Activated T-helper 1 cell treated with anti-CD3 and anti-CD28 coated beads, Interleukin-2, amount 50 U/mL, for 16 hours (primary cell): ENCODE measurements around the gene VWA8.
"Not testable (repeated sequence)": the region's sequence is repeated elsewhere in the genome, so short reads cannot be mapped to it uniquely, and the experiment has no call there.

Source experiments
- DNase-seq, 2 donors: peaks; one replicate each; pipeline ENCODE4 v3.0.0-alpha.2; 2020; ENCODE audit warnings: low read depth in 1 of 2, low spot score in 1 of 2

VWA8 gene

GRCh38 chr13:41565216-41565615 lies 395.7 kb downstream of the VWA8 start:
- no peak for DNase-seq

GRCh38 chr13:41563984-41564365 lies 396.9 kb downstream of the VWA8 start:
- no peak for DNase-seq

GRCh38 chr13:41563341-41563983 lies 397.4 kb downstream of the VWA8 start:
- no peak for DNase-seq

DNA sequence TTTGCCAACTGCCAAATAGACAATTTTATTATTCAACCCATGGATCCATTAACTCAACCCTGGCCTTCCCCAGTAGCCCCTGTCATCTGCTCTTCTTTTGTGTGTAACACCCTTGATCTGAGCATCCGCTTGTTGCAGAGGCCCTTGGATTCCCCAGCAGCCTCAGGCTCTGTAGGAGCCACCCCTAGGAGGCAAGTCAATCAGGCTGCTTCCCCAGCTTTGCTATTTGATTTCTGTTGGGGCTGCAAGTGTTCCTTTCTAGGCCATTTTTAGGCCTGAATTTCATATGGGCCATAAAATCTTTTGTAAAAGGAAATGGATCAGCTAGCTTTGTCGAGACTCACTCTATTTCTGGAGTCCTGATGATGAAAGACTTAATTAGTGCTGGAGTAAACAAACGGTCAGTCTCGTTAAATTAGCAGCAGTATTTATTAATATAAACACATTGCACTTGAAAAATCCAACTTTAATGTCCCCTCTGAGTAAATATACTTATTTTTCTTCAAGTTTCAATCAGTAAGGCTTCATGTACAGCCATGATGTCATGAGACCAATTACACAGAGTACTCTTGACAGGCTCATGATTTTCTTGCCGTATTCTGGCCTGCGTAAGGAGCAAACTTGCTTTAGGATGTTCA lies 398.2 kb downstream of the VWA8 start:
- DNase-seq, result no peak

DNA sequence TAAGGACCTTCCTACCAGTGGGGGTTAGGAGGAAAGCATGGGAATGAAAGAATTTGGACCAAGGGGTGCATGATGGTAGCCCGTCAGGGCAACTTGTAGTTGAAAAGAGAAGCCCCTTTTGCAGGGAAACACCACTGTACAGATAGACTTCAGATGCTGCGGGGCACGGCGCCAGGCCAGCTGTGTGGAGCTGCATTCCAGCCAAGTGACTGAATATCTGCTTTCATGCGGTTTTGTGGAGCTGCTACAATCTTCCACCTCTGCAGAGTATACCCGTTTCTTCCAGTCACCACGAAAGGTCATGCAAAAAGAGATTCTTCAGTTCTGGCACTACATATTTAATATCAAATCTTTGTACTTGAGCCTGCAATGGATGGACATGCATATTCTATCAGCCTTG lies 398.8 kb downstream of the VWA8 start:
- no peak for DNase-seq

DNA sequence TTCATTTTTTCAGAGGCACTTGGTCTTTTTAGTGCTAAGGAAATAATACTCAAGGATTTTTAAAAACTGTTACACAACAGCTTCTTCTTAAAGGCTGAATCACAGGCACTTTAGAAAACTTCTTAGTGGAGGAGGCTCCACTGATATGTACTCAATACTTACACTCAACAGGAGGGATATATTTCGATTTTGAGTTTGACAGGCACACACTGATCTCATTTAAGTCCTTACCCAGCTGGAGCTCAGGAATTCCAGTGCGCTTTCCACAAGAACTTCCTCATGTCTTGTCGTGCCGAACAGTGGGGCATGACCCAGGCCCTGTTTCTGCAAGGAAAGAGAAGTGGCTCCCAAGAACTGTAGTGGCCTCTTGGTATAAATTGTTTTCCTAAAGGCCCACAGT lies 399.7 kb downstream of the VWA8 start:
- DNase-seq, result no peak

GRCh38 chr13:41558781-41559560 lies 401.9 kb downstream of the VWA8 start:
- no peak for DNase-seq

DNA sequence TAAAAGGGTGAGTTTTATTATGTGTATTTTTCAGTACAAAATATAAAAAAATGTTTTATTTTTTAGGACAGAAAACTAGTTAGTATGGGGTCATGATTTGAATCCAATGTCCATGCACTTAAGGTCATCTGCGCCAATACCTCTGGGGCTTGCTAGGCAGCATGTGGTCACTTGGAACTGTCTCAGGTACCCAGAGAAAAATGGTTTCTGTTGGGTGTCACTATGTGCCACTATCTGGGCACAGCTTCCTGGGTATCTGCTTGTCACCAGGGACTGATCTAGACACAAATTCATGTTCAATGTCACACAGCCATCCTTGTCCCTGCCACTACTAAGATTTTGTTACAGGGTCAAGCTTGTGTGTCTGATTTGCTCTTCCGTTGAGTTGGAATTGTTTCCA lies 403.2 kb downstream of the VWA8 start:
- no peak for DNase-seq

GRCh38 chr13:41554626-41555386 lies 406.1 kb downstream of the VWA8 start:
- no peak for DNase-seq

GRCh38 chr13:41554180-41554579 lies 406.7 kb downstream of the VWA8 start:
- no peak for DNase-seq

- no peak for DNase-seq
These were observed 408.9 kb downstream of the VWA8 start for GRCh38 chr13:41552031-41552430.

DNA sequence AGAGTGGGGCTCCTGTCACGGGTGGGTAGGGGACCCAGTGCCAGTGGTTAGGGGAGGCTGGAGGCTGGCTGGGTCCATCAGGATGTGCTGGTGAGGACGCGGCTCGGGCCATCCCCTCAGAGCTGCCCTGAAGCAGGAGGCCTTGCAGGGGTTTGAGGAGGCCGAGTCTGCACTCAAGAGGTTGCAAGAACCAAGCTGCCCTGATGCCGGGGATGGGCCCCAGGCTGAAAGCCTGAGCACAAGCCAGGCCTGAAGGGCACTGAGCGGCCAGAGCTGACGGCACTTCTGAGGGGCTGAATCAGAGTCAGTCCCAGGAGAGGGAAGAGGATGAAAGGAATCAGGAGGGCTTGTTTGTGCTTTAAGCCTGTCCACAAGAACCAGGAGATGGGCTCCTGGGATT lies 410.6 kb downstream of the VWA8 start:
- DNase-seq, result no peak

- DNase-seq, result no peak
These were observed 411.4 kb downstream of the VWA8 start for GRCh38 chr13:41549491-41549890.

DNA sequence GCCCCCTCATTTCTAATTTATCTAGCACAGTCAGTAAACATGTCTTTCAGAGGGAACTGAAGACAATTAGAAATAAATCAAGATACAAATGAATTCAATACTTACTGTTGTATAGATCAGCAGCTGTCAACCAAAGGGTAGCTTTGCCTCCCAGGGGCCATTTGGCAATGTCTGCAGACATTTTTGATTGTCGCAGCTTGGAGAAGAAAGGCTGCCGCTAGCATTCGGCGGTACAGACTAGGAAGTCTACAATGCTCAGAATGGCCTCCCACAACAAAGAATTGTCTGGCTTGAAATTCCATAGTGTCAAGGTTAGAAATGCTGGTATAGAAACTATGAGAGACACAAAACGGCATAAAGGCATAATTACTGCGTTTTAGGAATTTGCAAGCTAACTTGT lies 412.0 kb downstream of the VWA8 start:
- no peak for DNase-seq

- no peak for DNase-seq
These were observed 412.9 kb downstream of the VWA8 start for GRCh38 chr13:41548031-41548430.

- no peak for DNase-seq
These were observed 413.5 kb downstream of the VWA8 start for GRCh38 chr13:41547251-41548000.

GRCh38 chr13:41546372-41547190 lies 414.3 kb downstream of the VWA8 start:
- DNase-seq, result no peak

- DNase-seq, result no peak
These were observed 415.5 kb downstream of the VWA8 start for GRCh38 chr13:41545432-41545707.

DNA sequence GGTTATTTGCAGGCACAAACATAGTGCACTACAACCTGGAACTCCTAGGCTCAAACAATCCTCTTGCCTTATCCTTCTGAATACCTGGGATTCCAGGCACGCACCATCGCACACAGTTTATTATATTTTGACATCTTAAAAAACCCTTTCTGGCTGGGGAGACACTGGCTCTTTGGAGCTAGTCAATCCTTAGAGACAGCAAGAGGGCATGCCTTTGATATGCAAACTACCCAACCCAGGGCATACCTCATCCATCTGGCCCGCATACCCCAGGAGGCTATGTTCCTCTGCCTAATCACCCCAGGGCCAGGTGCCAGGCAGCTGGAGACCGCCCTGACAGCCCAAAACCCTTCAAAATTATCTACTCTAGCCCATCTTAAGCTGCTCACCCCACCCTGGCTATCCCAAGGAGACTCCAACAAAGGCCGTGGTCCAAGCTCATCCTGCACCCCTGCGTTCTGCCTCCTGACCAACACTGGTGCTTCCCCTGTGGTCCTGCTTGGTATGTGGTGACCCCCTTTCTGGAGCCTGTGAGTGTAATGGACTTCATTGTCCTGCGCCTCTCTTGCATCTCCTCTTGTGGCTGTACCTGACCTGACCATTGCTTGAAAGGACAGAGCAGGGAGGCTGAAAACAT lies 417.1 kb downstream of the VWA8 start:
- no peak for DNase-seq

DNA sequence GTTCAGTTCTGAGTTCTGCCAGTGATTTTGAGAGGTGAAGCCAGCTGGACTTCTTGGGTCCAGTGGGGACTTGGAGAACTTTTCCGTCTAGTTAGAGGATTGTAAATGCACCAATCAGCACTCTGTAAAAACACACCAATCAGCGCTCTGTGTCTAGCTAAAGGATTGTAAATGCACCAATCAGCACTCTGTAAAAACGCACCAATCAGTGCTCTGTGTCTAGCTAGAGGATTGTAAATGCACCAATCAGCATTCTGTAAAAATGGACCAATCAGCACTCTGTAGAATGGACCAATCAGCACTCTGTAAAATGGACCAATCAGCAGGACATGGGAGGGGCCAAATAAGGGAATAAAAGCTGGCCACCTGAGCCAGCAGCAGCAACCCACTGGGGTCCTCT lies 418.1 kb downstream of the VWA8 start:
- not testable (repeated sequence) for DNase-seq
